B cell (primary cell): ENCODE results near the gene PSME3IP1.

ENCODE experiments used
- EZH2 ChIP-seq: IDR thresholded peaks from 2 replicates; pipeline ENCODE4 v1.6.1; 2012; ENCODE audit warnings: borderline replicate concordance, low read depth, mild to moderate bottlenecking, moderate library complexity, low read length; ENCODE audit not compliant: insufficient read depth, poor library complexity, severe bottlenecking
- TF ChIP-seq, protein P1 (sequence below): fragments of 200-600 bp; IDR thresholded peaks from one replicate; pipeline ENCODE4 v1.8.0; 2022; ENCODE audit warnings: antibody characterized with exemption, mild to moderate bottlenecking

DNA sequence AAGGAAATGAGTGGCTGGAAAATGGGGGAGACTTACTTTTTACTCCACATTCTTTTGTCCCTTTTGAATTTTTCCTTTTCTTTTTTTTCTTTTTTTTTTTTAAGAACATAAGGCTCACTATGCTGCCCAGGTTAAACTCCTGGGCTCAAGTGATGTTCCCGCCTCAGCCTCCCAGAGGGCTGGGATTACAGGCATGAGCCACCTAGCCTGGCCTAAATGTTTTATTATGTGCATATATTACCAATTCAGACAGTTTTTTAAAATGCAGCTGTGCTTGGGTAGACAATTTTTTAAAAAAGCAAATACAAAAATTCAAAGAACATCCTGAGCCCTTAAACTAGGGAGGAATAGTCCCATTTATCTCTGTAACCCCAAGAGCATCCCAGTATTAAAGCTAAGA lies 28.3 kb downstream of the PSME3IP1 start:
- TF ChIP-seq, protein P1, sequence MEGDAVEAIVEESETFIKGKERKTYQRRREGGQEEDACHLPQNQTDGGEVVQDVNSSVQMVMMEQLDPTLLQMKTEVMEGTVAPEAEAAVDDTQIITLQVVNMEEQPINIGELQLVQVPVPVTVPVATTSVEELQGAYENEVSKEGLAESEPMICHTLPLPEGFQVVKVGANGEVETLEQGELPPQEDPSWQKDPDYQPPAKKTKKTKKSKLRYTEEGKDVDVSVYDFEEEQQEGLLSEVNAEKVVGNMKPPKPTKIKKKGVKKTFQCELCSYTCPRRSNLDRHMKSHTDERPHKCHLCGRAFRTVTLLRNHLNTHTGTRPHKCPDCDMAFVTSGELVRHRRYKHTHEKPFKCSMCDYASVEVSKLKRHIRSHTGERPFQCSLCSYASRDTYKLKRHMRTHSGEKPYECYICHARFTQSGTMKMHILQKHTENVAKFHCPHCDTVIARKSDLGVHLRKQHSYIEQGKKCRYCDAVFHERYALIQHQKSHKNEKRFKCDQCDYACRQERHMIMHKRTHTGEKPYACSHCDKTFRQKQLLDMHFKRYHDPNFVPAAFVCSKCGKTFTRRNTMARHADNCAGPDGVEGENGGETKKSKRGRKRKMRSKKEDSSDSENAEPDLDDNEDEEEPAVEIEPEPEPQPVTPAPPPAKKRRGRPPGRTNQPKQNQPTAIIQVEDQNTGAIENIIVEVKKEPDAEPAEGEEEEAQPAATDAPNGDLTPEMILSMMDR = no peak
- no peak for TF ChIP-seq EZH2
